ENCODE results near the gene MANSC1.

MANSC1 gene

DNA sequence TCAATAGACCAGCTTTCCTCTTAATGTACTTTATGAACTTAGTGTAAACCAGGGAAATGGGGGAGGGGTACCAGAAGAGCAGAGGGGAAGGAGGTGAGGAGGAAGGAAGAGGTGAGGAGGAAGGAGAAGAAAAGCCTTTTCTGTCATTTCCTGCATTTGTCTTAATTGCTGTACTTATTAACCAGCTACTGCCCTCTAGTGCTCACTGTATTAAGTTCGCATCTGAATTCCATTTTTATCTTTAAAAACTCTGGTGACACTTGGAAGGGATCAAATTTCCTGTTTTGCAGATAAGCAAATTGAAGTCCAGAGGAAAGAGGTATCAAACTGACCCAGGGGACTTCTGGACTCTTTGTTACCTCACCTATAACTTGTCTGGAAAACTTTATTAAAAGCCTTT, 22.2 kb downstream of the MANSC1 start (continued):
- TF ChIP-seq KLF10 (tag by site-specific recombination; IDR thresholded peaks at IDR 0.05), result 0 out of 2 replicates have a peak, but pooled peaks have one; percentile 18
- no peak for TF ChIP-seq KLF8 (tag by site-specific recombination; IDR thresholded peaks at IDR 0.05)

DNA sequence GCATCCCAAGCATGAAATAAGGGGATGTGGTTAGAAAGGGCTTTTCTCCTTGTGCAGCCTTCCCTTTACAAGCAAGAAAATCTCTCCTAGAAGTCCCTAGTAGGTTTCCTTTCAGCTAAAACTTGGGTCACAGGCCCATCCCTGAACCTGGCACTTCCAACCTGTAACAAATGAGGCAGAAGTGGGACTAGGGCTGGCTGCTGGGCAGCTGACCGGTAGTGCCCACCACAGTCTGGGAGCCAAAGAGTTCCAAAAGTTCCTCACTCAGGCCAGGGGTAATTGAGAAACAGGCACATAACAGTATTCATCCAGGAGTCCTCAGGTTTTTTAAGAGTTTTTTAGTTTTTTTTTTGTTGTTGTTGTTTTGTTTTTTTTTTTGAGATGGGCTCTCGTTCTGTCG, 23.8 kb downstream of the MANSC1 start:
- CTCF ChIA-PET, result interaction anchor here (0.5 to 5.4 kb wide), 9 partner anchors 9 to 752 kb away, joined by 3 to 40 read pairs (median 5); partner anchors contain the start of gene MANSC1
- POLR2A ChIA-PET, result interaction anchor here (0.6 kb wide), 1 partner anchor 493 kb away, joined by 3 read pairs; no protein-coding TSS in a partner anchor
- Histone ChIP-seq H3K36me3 (ENCODE audit: control insufficient read depth in 2 of 2, insufficient read depth in 1 of 2, low read length in 2 of 2) (no peaks in the 10 kb centered on the region; a peak in 1 of 3 replicates), H3K4me3 (ENCODE audit: low read depth, low read length) (no peak overlapping the region), H3K4me1 (ENCODE audit: control insufficient read depth, insufficient read depth, low read length) (peaks cover 2% of the 10 kb centered on the region; the same call in 1 of the 2 replicates), H3K27ac (ENCODE audit: extremely low read depth, low read depth, low read length) (no peak overlapping the region), H3K9me3 (ENCODE audit: control insufficient read depth, insufficient read depth, low read depth, low read length) (no peaks in the 10 kb centered on the region)
- TF ChIP-seq ZNF623 (tag by site-specific recombination; IDR thresholded peaks at IDR 0.05), result no peak

DNA sequence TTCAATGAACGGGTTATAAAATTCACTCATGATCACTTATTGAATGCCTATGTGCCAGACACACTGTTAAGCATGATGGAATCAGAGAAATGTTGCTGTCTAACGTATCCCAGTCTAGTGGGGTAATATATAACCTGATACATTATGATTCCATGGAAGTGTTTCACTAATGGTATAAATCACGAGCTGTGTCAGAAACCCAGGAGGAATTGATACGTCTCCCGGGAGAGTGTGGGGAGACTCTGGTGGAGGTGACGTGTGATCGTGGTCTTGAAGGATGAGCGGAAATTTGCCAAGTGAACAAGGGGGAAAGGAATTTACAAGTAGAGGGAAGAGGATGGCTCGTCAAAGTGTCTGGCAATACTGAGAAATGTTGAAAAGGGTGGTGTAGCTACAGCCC, 26.5 kb downstream of the MANSC1 start:
- POLR2A ChIA-PET, result no interaction called here
- CTCF ChIA-PET, result interaction anchor here (0.8 kb wide), 1 partner anchor 286 kb away, joined by 7 read pairs; no protein-coding TSS in a partner anchor
- Histone ChIP-seq H3K36me3 (ENCODE audit: control insufficient read depth in 2 of 2, insufficient read depth in 1 of 2, low read length in 2 of 2) (no peaks in the 10 kb centered on the region), H3K9me3 (ENCODE audit: control insufficient read depth, insufficient read depth, low read depth, low read length) (no peaks in the 10 kb centered on the region), H3K4me3 (ENCODE audit: low read depth, low read length) (no peak overlapping the region), H3K4me1 (ENCODE audit: control insufficient read depth, insufficient read depth, low read length) (peaks cover 11% of the 10 kb centered on the region), H3K27ac (ENCODE audit: extremely low read depth, low read depth, low read length) (no peak overlapping the region)
- TF ChIP-seq ZNF175 (tag by site-specific recombination; IDR thresholded peaks at IDR 0.05) (no peak), ZNF621 (tag by site-specific recombination; IDR thresholded peaks at IDR 0.05) (no peak), ZNF514 (tag by site-specific recombination; IDR thresholded peaks at IDR 0.05) (no peak), OVOL3 (tag by site-specific recombination; IDR thresholded peaks at IDR 0.05) (no peak), ZNF747 (tag by site-specific recombination; IDR thresholded peaks at IDR 0.05) (no peak), ZNF202 (tag by site-specific recombination; IDR thresholded peaks at IDR 0.05; ENCODE audit: borderline replicate concordance) (no peak)
- TF ChIP-seq, protein P1, sequence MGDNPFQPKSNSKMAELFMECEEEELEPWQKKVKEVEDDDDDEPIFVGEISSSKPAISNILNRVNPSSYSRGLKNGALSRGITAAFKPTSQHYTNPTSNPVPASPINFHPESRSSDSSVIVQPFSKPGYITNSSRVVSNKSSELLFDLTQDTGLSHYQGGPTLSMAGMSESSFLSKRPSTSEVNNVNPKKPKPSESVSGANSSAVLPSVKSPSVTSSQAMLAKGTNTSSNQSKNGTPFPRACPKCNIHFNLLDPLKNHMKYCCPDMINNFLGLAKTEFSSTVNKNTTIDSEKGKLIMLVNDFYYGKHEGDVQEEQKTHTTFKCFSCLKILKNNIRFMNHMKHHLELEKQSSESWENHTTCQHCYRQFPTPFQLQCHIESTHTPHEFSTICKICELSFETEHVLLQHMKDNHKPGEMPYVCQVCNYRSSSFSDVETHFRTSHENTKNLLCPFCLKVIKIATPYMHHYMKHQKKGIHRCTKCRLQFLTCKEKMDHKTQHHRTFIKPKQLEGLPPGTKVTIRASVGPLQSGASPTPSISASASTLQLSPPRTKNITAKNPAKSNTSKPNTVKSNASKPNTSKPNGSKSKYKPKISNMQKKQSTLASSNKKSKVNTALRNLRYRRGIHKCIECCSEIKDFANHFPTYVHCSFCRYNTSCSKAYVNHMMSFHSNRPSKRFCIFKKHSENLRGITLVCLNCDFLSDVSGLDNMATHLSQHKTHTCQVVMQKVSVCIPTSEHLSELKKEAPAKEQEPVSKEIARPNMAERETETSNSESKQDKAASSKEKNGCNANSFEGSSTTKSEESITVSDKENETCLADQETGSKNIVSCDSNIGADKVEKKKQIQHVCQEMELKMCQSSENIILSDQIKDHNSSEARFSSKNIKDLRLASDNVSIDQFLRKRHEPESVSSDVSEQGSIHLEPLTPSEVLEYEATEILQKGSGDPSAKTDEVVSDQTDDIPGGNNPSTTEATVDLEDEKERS (tag by site-specific recombination; IDR thresholded peaks at IDR 0.05), result no peak
- TF ChIP-seq, protein P2, sequence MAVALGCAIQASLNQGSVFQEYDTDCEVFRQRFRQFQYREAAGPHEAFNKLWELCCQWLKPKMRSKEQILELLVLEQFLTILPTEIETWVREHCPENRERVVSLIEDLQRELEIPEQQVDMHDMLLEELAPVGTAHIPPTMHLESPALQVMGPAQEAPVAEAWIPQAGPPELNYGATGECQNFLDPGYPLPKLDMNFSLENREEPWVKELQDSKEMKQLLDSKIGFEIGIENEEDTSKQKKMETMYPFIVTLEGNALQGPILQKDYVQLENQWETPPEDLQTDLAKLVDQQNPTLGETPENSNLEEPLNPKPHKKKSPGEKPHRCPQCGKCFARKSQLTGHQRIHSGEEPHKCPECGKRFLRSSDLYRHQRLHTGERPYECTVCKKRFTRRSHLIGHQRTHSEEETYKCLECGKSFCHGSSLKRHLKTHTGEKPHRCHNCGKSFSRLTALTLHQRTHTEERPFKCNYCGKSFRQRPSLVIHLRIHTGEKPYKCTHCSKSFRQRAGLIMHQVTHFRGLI (tag by site-specific recombination; IDR thresholded peaks at IDR 0.05), result no peak
- TF ChIP-seq, protein P3, sequence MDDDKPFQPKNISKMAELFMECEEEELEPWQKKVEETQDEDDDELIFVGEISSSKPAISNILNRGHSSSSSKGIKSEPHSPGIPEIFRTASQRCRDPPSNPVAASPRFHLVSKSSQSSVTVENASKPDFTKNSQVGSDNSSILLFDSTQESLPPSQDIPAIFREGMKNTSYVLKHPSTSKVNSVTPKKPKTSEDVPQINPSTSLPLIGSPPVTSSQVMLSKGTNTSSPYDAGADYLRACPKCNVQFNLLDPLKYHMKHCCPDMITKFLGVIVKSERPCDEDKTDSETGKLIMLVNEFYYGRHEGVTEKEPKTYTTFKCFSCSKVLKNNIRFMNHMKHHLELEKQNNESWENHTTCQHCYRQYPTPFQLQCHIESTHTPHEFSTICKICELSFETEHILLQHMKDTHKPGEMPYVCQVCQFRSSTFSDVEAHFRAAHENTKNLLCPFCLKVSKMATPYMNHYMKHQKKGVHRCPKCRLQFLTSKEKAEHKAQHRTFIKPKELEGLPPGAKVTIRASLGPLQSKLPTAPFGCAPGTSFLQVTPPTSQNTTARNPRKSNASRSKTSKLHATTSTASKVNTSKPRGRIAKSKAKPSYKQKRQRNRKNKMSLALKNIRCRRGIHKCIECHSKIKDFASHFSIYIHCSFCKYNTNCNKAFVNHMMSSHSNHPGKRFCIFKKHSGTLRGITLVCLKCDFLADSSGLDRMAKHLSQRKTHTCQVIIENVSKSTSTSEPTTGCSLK (tag by site-specific recombination; IDR thresholded peaks at IDR 0.05), result no peak

DNA sequence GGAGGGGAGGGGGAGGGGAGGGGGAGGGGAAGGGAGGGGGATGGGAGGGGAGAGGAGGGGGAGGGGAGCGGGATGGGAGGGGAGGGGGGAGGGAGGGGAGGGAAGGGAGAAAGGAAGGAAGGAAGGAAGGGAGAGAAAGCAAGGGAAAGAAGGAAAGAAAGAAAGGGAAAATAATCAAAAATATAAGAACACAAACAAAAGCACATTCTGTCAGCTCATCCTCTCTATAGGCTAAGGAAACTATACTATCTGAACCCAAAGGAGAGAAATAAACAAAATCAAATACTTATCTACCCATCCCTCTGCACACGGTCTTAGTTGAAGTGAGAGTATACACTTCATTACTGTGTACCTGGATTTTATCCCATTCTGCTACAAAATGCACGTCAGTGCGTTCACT, 26.9 kb downstream of the MANSC1 start:
- peak; percentile 74 for TF ChIP-seq PRDM1 (tag by site-specific recombination; IDR thresholded peaks at IDR 0.05)
- TF ChIP-seq ZNF157 (tag by site-specific recombination; IDR thresholded peaks at IDR 0.05), result no peak
- H3K4me3 ChIP-seq (ENCODE audit: low read depth, low read length), result no peak overlapping the region
- H3K4me1 ChIP-seq (ENCODE audit: control insufficient read depth, insufficient read depth, low read length), result peaks cover 11% of the 10 kb centered on the region
- no peaks in the 10 kb centered on the region for H3K36me3 ChIP-seq (ENCODE audit: control insufficient read depth in 2 of 2, insufficient read depth in 1 of 2, low read length in 2 of 2)
- ChIA-PET POLR2A (no interaction called here), CTCF (interaction anchor here (0.5 to 0.8 kb wide), 2 partner anchors 286 to 381 kb away, joined by 3 to 7 read pairs; no protein-coding TSS in a partner anchor)
- H3K27ac ChIP-seq (ENCODE audit: extremely low read depth, low read depth, low read length), result no peak overlapping the region
- H3K9me3 ChIP-seq (ENCODE audit: control insufficient read depth, insufficient read depth, low read depth, low read length), result no peaks in the 10 kb centered on the region

Data from HEK293 (cell line).